OCI-LY3 (cell line): ENCODE data around the gene LTBP2.

Source experiments
- H2AFZ ChIP-seq: fragments of 200-600, 300-600 bp; shearing (Covaris generic); 2 replicates; pipeline ENCODE4 v1.6.0; 2014; ENCODE audit warnings: antibody characterized with exemption, low read depth, low read length
- H3K27ac ChIP-seq: fragments of 200-600, 300-600 bp; sonication (generic); 2 replicates; pipeline ENCODE4 v1.5.1; 2014; ENCODE audit warnings: mild to moderate bottlenecking, low read length, moderate library complexity, mixed read lengths
- H3K27me3 ChIP-seq: fragments of 200-600, 300-600 bp; sonication (generic); 2 replicates; pipeline ENCODE4 v1.6.1; 2014; ENCODE audit warnings: low read depth, low read length, mixed read lengths
- H3K36me3 ChIP-seq: fragments of 200-600, 300-600 bp; sonication (generic); replicated peaks from 2 replicates; pipeline ENCODE3; 2014; ENCODE audit warnings: low read depth, low read length, mixed read lengths
- H3K4me1 ChIP-seq: fragments of 300-600, 200-600 bp; sonication (generic); 2 replicates; pipeline ENCODE4 v1.6.1; 2014; ENCODE audit warnings: low read length, mixed read lengths
- H3K4me2 ChIP-seq: fragments of 200-600, 300-600 bp; sonication (generic); 2 replicates; pipeline ENCODE4 v1.6.1; 2014; ENCODE audit warnings: low read length, mixed read lengths
- H3K4me3 ChIP-seq: fragments of 300-600, 200-600 bp; sonication (generic); 2 replicates; pipeline ENCODE4 v1.5.1; 2014; ENCODE audit warnings: antibody characterized with exemption, mild to moderate bottlenecking, low read length, moderate library complexity
- H3K79me2 ChIP-seq: fragments of 300-600, 200-600 bp; shearing (Covaris generic); 2 replicates; pipeline ENCODE4 v1.6.1; 2014; ENCODE audit warnings: mild to moderate bottlenecking, low read length, mixed read lengths
- H3K9ac ChIP-seq: fragments of 300-600, 200-600 bp; shearing (Covaris generic); 2 replicates; pipeline ENCODE4 v1.6.0; 2014; ENCODE audit warnings: mild to moderate bottlenecking, low read length, moderate library complexity
- H3K9me3 ChIP-seq: fragments of 200-600, 300-600 bp; shearing (Covaris generic); 2 replicates; pipeline ENCODE4 v1.6.1; 2014; ENCODE audit warnings: low read length, mixed read lengths; ENCODE audit not compliant: insufficient read depth
- H4K20me1 ChIP-seq: fragments of 200-600, 300-600 bp; sonication (generic); 2 replicates; pipeline ENCODE4 v1.6.1; 2016; ENCODE audit warnings: low read length, mixed read lengths; ENCODE audit not compliant: insufficient read depth
- CTCF ChIP-seq: fragments of 200-600, 300-600 bp; sonication (generic); IDR thresholded peaks from 2 replicates; pipeline ENCODE4 v1.5.1; 2014; ENCODE audit warnings: antibody characterized with exemption, low read length, low read depth
- EZH2phosphoT487 ChIP-seq: fragments of 200-600 bp; shearing (Covaris generic); IDR thresholded peaks from 2 replicates; pipeline ENCODE4 v1.6.1; 2018; ENCODE audit warnings: antibody characterized with exemption, mixed run types, low read depth

Gene LTBP2

GRCh38 chr14:74611650-74612349 lies at the start of gene LTBP2:
Gene LTBP2 (minus strand): TSS chr14:74612237. CDS start chr14:74611944, 293 bp downstream.
- H3K79me2 ChIP-seq: no peaks in the 10 kb centered on the region
- H3K4me2 ChIP-seq: peak within 1 kb of the TSS; percentile 62
- H3K27me3 ChIP-seq: peaks cover 19% of the 10 kb centered on the region
- H4K20me1 ChIP-seq: no peaks in the 10 kb centered on the region
- no peaks in the 10 kb centered on the region for H3K36me3 ChIP-seq
- H3K9ac ChIP-seq: no peak within 1 kb of the TSS
- no peaks in the 10 kb centered on the region for H3K9me3 ChIP-seq
- H3K27ac ChIP-seq: no peak within 1 kb of the TSS
- H3K4me1 ChIP-seq: peaks cover 23% of the 10 kb centered on the region
- no peak within 1 kb of the TSS for H2AFZ ChIP-seq
- TF ChIP-seq EZH2phosphoT487: no peak
- no peak for TF ChIP-seq CTCF
- H3K4me3 ChIP-seq: peak within 1 kb of the TSS; percentile 74

- H2AFZ ChIP-seq: no peak overlapping the region
- no peak overlapping the region for H3K9ac ChIP-seq
- no peak overlapping the region for H3K27ac ChIP-seq
- no peaks in the 10 kb centered on the region for H4K20me1 ChIP-seq
- no peak overlapping the region for H3K4me2 ChIP-seq
- no peaks in the 10 kb centered on the region for H3K27me3 ChIP-seq
- peaks cover 33% of the 10 kb centered on the region for H3K36me3 ChIP-seq
- TF ChIP-seq EZH2phosphoT487 (no peak), CTCF (no peak)
- H3K79me2 ChIP-seq: no peaks in the 10 kb centered on the region
- no peaks in the 10 kb centered on the region for H3K4me1 ChIP-seq
- H3K9me3 ChIP-seq: no peaks in the 10 kb centered on the region
- H3K4me3 ChIP-seq: no peak overlapping the region
These were observed 48.8 kb upstream of the LTBP2 start for GRCh38 chr14:74660863-74661262.

- Histone ChIP-seq H3K4me2 (no peak overlapping the region), H3K4me3 (no peak overlapping the region), H3K36me3 (peaks cover 30% of the 10 kb centered on the region), H3K79me2 (no peaks in the 10 kb centered on the region), H3K9ac (no peak overlapping the region), H2AFZ (no peak overlapping the region), H3K27me3 (no peaks in the 10 kb centered on the region), H4K20me1 (no peaks in the 10 kb centered on the region), H3K27ac (no peak overlapping the region), H3K9me3 (no peaks in the 10 kb centered on the region), H3K4me1 (no peaks in the 10 kb centered on the region)
- no peak for TF ChIP-seq CTCF
- no peak for TF ChIP-seq EZH2phosphoT487
These were observed 48.1 kb upstream of the LTBP2 start for GRCh38 chr14:74660167-74660566.

- TF ChIP-seq EZH2phosphoT487 (no peak), CTCF (no peak)
- Histone ChIP-seq H3K36me3 (peaks cover 23% of the 10 kb centered on the region), H3K9ac (no peak overlapping the region), H3K27ac (no peak overlapping the region), H3K4me3 (no peak overlapping the region), H3K4me2 (no peak overlapping the region), H2AFZ (no peak overlapping the region), H3K9me3 (no peaks in the 10 kb centered on the region), H3K79me2 (no peaks in the 10 kb centered on the region), H3K4me1 (no peaks in the 10 kb centered on the region), H4K20me1 (no peaks in the 10 kb centered on the region), H3K27me3 (no peaks in the 10 kb centered on the region)
These were observed 46.6 kb upstream of the LTBP2 start for GRCh38 chr14:74658535-74659131.
